ENCODE results near the gene DUS3L. TPM values are rescaled to one million over a fixed set of nuclear protein-coding genes. Genes with fewer than 3 reads are reported as not detected.
"Not testable (repeated sequence)": the region's sequence is repeated elsewhere in the genome, so short reads cannot be mapped to it uniquely, and the experiment has no call there.

Gene DUS3L
- total and polyA plus RNA-seq, 4 donors: 5.1 to 34.5 (median 26.6) TPM

DNA sequence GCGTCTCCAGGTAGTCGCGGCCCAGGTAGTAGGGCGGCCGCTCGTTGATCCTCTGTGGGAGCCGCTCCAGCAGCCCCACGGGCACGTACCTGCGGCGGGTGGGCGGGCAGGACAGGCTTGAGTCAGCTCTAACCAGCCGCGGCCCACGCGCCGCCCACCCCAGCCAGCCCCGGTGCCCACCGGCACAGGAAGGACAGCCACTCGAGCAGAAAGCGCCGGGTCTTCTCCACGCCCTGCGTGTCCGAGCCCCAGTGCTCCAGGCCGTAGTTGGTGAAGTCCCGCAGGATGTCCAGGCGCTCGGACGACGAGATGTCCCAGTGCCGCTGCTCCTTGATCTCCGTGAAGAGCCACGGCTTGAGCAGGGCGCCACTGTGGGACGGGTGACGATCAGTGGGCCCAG is 5.5 kb downstream of the DUS3L start:
- no peak for ATAC-seq (ENCODE audit: low FRiP score)

DNA sequence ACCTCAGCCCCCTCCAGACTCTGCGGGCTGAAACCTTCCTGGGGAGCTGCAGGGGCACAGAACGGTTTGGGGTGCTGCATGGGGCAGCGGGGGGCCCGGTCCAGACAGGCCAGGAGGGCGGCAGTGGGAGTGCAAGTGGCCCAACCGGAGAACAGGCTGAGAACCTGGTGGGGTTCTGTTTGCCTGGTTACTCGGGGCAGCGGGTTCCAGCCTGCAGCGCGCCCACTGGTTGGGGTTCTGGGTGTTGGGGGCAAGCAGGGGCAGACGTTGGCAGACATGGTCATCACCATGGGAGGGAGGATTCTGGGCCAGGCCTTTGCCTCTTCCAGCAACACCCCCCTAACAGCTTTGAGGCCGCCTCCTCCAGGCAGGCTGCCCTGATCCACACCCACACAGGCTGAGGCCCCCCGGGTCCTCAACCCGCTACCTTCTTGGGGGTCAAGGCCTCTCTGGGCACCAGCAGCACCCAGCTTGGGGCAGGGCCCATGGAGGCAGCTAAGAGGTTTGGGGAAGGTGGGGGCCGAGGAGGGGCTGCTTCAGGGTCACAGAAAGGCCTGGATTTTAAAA is 6.3 kb downstream of the DUS3L start, which contains the start of gene PRR22:
Gene PRR22 (minus strand): TSS at position 166 of the 567 bp plus-strand sequence. CDS start 86 bp downstream, at position 80.
- H3K36me3 ChIP-seq (ENCODE audit: control insufficient read depth in 1 of 2, insufficient read depth in 2 of 2, low read length in 1 of 2): peaks cover 0 to 7% of the 10 kb centered on the region in 2 donors
- DNase-seq (no peak), ATAC-seq (ENCODE audit: low FRiP score) (no peak)
- H3K9me3 ChIP-seq (ENCODE audit: control insufficient read depth, low read length): no peaks in the 10 kb centered on the region
- H3K27me3 ChIP-seq (ENCODE audit: control insufficient read depth in 1 of 2, insufficient read depth in 2 of 2, low read length in 1 of 2): no peaks in the 10 kb centered on the region
- H3K27ac ChIP-seq (ENCODE audit: low read depth in 1 of 2, low read length in 2 of 2): no peak within 1 kb of the TSS
- intact Hi-C loops (cut with DNase I): no loop called here
- no peaks in the 10 kb centered on the region for H3K4me1 ChIP-seq (ENCODE audit: control insufficient read depth in 1 of 2, insufficient read depth in 2 of 2, low read length in 2 of 2)
- WGBS, 2 donors: 88 to 90% methylated on average over 15 of the region's 15 CpGs
- H3K4me3 ChIP-seq (ENCODE audit: low read length in 2 of 2): no peak within 1 kb of the TSS

More for the DNA sequence above, 5.5 kb downstream of the DUS3L start:
- WGBS, 2 donors: 95 to 96% methylated on average over 36 to 37 of the region's 37 CpGs
- Histone ChIP-seq H3K4me3 (ENCODE audit: low read length in 2 of 2) (no peak overlapping the region), H3K36me3 (ENCODE audit: control insufficient read depth in 1 of 2, insufficient read depth in 2 of 2, low read length in 1 of 2) (peaks cover 0 to 7% of the 10 kb centered on the region in 2 donors), H3K9me3 (ENCODE audit: control insufficient read depth, low read length) (no peaks in the 10 kb centered on the region), H3K27ac (ENCODE audit: low read depth in 1 of 2, low read length in 2 of 2) (no peak overlapping the region), H3K27me3 (ENCODE audit: control insufficient read depth in 1 of 2, insufficient read depth in 2 of 2, low read length in 1 of 2) (no peaks in the 10 kb centered on the region), H3K4me1 (ENCODE audit: control insufficient read depth in 1 of 2, insufficient read depth in 2 of 2, low read length in 2 of 2) (no peaks in the 10 kb centered on the region)
- no peak for DNase-seq
- intact Hi-C loops (cut with DNase I): no loop called here

DNA sequence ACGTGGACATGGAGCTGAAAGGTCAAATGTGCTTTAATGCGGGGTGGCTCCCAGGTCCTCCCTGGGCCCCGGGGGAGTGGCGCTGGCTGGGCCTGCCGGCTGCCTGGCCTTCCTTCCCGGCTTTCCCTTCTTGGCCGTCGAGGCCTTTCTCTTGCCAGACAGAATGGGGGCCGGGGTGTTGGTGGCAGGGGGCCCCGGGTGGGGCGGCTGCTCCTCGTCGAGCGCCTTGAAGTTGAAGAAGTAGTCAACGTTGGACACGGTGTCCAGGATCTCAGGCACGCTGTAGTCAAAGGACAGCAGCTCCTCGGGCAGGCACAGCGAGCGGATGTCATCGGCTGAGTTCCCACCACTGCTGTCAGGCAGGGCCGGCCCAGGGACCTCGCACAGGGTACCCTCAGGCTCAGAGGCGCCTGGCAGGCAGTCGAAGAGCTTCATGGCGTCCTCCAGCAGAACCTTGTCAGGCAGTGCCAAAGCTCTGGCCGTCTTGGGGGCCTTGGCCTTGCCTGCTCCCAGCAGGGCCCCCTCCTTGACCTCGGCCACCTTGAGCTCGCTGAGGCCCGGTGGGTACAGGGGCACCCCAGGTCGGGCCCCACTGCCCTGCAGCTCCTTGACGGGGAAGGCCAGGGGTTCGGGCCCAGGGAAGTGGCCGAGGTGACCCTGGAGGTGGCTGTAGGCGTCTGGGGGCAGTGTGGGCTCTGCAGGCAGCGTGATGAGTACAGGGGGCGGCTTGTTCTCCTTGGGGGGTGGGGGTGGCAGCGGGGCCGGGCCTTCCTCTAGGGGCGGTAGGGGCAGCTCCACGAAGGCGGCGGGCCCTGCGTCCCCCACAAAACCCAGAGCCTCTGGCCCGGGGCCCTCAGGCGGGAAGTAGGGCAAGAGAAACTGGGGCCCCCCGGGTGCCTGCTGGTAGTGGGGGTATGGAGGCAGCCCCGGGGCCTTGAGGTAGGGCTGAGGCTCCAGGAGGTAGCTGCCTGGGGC is 7.7 kb downstream of the DUS3L start:
- no peaks in the 10 kb centered on the region for H3K27me3 ChIP-seq (ENCODE audit: control insufficient read depth in 1 of 2, insufficient read depth in 2 of 2, low read length in 1 of 2)
- ATAC-seq (ENCODE audit: low FRiP score): no peak
- no peak overlapping the region for H3K27ac ChIP-seq (ENCODE audit: low read depth in 1 of 2, low read length in 2 of 2)
- 81 to 82% methylated on average over 46 to 48 of the region's 48 CpGs for WGBS, 2 donors
- intact Hi-C loops (cut with DNase I): no loop called here
- H3K36me3 ChIP-seq (ENCODE audit: control insufficient read depth in 1 of 2, insufficient read depth in 2 of 2, low read length in 1 of 2): peaks cover 0 to 4% of the 10 kb centered on the region in 2 donors
- no peaks in the 10 kb centered on the region for H3K4me1 ChIP-seq (ENCODE audit: control insufficient read depth in 1 of 2, insufficient read depth in 2 of 2, low read length in 2 of 2)
- H3K4me3 ChIP-seq (ENCODE audit: low read length in 2 of 2): no peak overlapping the region
- no peaks in the 10 kb centered on the region for H3K9me3 ChIP-seq (ENCODE audit: control insufficient read depth, low read length)
- DNase-seq: no peak

DNA sequence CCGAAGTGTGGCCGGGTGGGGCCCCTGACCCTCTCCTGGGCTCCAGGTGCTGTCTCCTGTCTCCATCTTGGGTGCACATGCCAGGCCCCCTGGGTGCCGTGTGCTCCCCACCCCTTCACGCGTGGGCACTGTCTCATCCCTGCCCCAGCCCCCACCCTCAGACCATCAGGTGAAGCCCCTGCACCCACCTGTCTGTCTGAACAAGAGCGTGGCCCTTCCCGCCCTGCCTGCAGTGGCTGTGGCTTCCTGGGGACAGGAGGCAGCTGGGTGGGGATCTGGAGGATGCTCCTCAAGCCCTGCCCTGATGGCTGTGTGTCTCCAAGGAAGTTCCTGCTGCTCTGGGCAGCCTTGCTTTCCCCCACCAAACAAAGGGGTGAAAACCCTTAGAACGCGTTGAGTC is 8.6 kb downstream of the DUS3L start:
- H3K4me1 ChIP-seq (ENCODE audit: control insufficient read depth in 1 of 2, insufficient read depth in 2 of 2, low read length in 2 of 2): no peaks in the 10 kb centered on the region
- DNase-seq (no peak), ATAC-seq (ENCODE audit: low FRiP score) (no peak)
- H3K4me3 ChIP-seq (ENCODE audit: low read length in 2 of 2): no peak overlapping the region
- 87 to 91% methylated on average over 9 of the region's 9 CpGs for WGBS, 2 donors
- H3K27ac ChIP-seq (ENCODE audit: low read depth in 1 of 2, low read length in 2 of 2): no peak overlapping the region
- peaks cover 0 to 4% of the 10 kb centered on the region in 2 donors for H3K36me3 ChIP-seq (ENCODE audit: control insufficient read depth in 1 of 2, insufficient read depth in 2 of 2, low read length in 1 of 2)
- no peaks in the 10 kb centered on the region for H3K9me3 ChIP-seq (ENCODE audit: control insufficient read depth, low read length)
- no peaks in the 10 kb centered on the region for H3K27me3 ChIP-seq (ENCODE audit: control insufficient read depth in 1 of 2, insufficient read depth in 2 of 2, low read length in 1 of 2)
- intact Hi-C loops (cut with DNase I): no loop called here

DNA sequence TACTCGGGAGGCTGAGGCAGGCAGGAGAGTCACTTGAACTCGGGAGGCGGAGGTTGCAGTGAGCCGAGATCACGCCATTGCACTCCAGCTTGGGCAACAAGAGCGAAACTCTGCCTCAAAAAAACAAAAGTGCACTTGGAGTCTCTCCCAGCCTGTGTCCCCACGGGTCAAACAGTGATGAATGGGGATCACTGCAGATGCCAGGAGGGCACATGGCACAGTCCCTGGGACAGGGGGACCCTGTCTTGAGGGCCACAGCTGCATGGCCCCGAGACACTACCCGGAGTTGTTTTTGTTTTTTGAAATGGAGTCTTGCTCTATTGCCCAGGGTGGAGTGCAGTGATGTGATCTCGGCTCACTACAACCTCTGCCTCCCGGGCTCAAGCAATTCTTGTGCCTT is 10.0 kb downstream of the DUS3L start:
- H3K27me3 ChIP-seq (ENCODE audit: control insufficient read depth in 1 of 2, insufficient read depth in 2 of 2, low read length in 1 of 2); H3K4me1 ChIP-seq (ENCODE audit: control insufficient read depth in 1 of 2, insufficient read depth in 2 of 2, low read length in 2 of 2); DNase-seq; H3K27ac ChIP-seq (ENCODE audit: low read depth in 1 of 2, low read length in 2 of 2); intact Hi-C loops (cut with DNase I); H3K4me3 ChIP-seq (ENCODE audit: low read length in 2 of 2); H3K9me3 ChIP-seq (ENCODE audit: control insufficient read depth, low read length); H3K36me3 ChIP-seq (ENCODE audit: control insufficient read depth in 1 of 2, insufficient read depth in 2 of 2, low read length in 1 of 2); ATAC-seq (ENCODE audit: low FRiP score): not testable (repeated sequence)
- 75 to 79% methylated on average over 11 of the region's 11 CpGs for WGBS, 2 donors

DNA sequence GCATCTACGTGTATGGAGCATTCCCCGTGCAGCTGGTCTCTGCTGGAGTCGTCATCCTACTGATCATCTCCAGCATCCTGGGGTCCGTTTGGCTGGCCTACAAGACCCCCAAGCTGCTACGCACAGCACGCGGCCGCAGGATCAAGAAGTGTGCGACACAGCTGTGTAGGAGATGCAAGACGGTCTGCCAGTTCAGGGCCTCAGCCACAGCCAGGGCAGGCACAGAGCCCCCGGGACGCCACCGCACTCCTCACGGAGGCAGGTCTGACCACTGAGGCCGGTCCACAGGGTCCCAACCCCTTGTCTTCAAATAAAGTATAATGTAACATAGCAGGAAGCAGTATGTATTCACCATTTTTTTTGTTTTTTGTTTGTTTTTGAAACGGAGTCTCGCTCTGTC is 12.6 kb downstream of the DUS3L start:
- DNase-seq (no peak), ATAC-seq (ENCODE audit: low FRiP score) (no peak)
- intact Hi-C loops (cut with DNase I): no loop called here
- no peaks in the 10 kb centered on the region for H3K27me3 ChIP-seq (ENCODE audit: control insufficient read depth in 1 of 2, insufficient read depth in 2 of 2, low read length in 1 of 2)
- no peaks in the 10 kb centered on the region for H3K4me1 ChIP-seq (ENCODE audit: control insufficient read depth in 1 of 2, insufficient read depth in 2 of 2, low read length in 2 of 2)
- H3K4me3 ChIP-seq (ENCODE audit: low read length in 2 of 2): no peak overlapping the region
- H3K27ac ChIP-seq (ENCODE audit: low read depth in 1 of 2, low read length in 2 of 2): no peak overlapping the region
- H3K9me3 ChIP-seq (ENCODE audit: control insufficient read depth, low read length): no peaks in the 10 kb centered on the region
- no peaks in the 10 kb centered on the region for H3K36me3 ChIP-seq (ENCODE audit: control insufficient read depth in 1 of 2, insufficient read depth in 2 of 2, low read length in 1 of 2)
- WGBS, 2 donors: 84% methylated on average over 17 of the region's 17 CpGs

DNA sequence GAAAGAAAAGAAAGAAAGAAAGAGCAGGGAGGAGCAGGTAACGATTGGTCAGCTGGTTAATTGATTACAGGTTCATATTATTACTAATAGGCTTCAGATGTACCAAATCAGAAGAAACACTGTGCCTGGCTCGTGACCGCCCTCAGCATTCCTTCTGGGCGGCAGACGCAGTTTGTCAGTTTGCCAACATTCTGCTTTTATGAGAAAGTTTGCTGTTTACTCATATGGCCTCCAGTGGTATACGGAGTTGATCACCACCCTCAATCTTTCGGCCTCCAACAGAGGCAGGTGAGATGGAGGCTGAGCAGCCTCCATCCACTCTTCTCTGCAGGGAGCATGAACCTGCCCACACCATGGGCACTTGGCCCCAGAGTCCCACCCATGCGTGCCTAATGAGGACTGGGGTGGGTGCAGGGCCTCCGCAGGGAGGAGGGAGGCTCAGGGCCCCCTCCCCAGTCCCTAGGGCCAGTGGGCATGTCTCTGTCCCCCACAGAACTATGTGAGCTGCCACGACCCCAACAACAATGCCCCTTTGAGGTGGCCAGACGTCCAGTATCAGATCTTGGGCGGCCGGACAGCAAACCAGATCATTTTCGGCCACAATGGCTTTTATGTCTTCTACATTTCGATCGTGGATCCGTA is 15.2 kb downstream of the DUS3L start:
- Histone ChIP-seq H3K27ac (ENCODE audit: low read depth in 1 of 2, low read length in 2 of 2) (no peak overlapping the region), H3K4me3 (ENCODE audit: low read length in 2 of 2) (no peak overlapping the region), H3K4me1 (ENCODE audit: control insufficient read depth in 1 of 2, insufficient read depth in 2 of 2, low read length in 2 of 2) (no peaks in the 10 kb centered on the region), H3K9me3 (ENCODE audit: control insufficient read depth, low read length) (no peaks in the 10 kb centered on the region), H3K36me3 (ENCODE audit: control insufficient read depth in 1 of 2, insufficient read depth in 2 of 2, low read length in 1 of 2) (no peaks in the 10 kb centered on the region), H3K27me3 (ENCODE audit: control insufficient read depth in 1 of 2, insufficient read depth in 2 of 2, low read length in 1 of 2) (no peaks in the 10 kb centered on the region)
- ATAC-seq (ENCODE audit: low FRiP score) (no peak), DNase-seq (no peak)
- intact Hi-C loops (cut with DNase I): no loop called here
- WGBS, 2 donors: 61% methylated on average over 17 of the region's 17 CpGs

DNA sequence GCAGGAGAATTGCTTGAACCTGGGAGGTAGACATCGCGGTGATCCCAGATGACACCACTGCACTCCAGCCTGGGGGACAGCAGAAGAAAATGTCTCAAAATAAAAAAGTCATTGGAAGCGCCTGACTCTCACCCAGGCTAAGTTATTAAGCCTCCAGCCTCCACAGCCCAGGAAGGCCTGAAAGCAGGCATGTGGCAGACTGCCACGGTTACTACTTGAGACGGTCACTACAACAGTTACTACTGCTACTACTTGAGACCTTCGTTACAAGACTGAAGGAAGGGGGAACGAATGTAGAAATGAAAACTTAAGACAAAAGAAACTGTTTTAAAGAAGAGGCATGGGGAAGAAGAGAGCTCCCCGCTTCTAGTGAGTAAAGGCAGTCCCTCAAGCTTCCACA is 16.0 kb downstream of the DUS3L start:
- H3K4me3 ChIP-seq (ENCODE audit: low read length in 2 of 2): no peak overlapping the region
- no peaks in the 10 kb centered on the region for H3K9me3 ChIP-seq (ENCODE audit: control insufficient read depth, low read length)
- 77 to 79% methylated on average over 8 of the region's 8 CpGs for WGBS, 2 donors
- intact Hi-C loops (cut with DNase I): no loop called here
- H3K4me1 ChIP-seq (ENCODE audit: control insufficient read depth in 1 of 2, insufficient read depth in 2 of 2, low read length in 2 of 2): no peaks in the 10 kb centered on the region
- no peak for ATAC-seq (ENCODE audit: low FRiP score)
- no peak overlapping the region for H3K27ac ChIP-seq (ENCODE audit: low read depth in 1 of 2, low read length in 2 of 2)
- no peaks in the 10 kb centered on the region for H3K27me3 ChIP-seq (ENCODE audit: control insufficient read depth in 1 of 2, insufficient read depth in 2 of 2, low read length in 1 of 2)
- H3K36me3 ChIP-seq (ENCODE audit: control insufficient read depth in 1 of 2, insufficient read depth in 2 of 2, low read length in 1 of 2): no peaks in the 10 kb centered on the region
- no peak for DNase-seq

All from aorta (tissue), 5 donors.